ENCODE measurements around the gene QTRT2.

Gene QTRT2

GRCh38 chr3:114078126-114078525, 21.6 kb downstream of the QTRT2 start:
- DNase-seq (ENCODE audit: low read depth in 2 of 2): no peak

DNA sequence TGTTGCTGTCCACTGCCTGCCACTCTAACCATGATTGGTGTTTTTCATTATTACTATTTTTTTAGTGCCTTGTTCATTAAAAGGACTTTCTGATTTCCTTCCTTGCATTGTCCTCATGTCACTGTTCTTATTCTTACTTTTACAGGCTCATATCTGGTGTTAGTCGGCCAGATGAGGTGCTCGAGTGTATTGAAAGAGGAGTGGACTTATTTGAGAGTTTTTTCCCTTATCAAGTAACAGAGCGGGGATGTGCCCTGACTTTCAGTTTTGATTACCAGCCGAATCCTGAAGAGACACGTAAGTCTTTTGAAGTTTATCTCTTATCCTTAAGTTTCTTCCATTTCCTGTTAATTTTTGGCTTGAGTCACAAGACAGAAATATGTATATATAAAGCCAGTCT, 23.2 kb downstream of the QTRT2 start:
- DNase-seq (ENCODE audit: low read depth in 2 of 2): no peak

- DNase-seq (ENCODE audit: low read depth in 2 of 2): no peak
These were observed 23.7 kb downstream of the QTRT2 start for GRCh38 chr3:114080201-114080600.

DNA sequence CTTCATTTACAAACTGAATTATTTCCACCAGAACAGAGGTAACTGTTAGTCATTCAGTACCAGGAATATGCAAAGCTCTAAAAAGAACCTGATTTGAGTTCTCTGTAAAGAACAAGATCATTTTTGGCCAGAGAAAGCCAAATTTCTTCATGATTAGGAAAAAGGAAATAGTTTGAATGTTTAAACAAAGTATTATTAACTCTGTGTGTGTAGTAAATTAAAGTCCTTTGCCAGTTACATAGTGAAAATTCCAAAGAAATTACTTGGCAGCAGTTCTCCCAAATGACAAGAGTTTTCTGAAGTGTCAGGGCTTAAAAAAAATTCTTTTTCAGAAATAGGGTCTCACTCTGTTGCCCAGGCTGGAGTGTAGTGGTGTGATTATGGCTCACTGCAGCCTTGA, 24.5 kb downstream of the QTRT2 start:
- no peak for DNase-seq (ENCODE audit: low read depth in 2 of 2)

DNA sequence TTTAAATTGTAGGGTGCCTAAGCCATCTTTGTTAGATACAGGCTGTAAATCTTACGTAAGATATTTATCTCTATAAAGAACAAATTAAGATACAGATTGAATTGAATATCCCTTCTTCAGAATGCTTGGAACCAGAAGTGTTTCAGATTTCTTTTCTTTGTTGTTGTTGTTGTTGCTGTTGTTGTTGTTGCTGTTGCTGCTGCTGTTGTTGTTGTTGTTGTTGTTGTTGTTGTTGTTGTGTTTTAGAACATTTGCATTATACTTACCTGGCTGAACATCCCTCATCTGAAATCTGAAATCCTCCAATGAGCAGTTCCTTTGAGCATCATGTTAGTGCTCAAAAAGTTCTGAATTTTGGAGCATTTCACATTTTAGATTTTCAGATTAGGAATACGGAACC, 26.6 kb downstream of the QTRT2 start:
- no peak for DNase-seq (ENCODE audit: low read depth in 2 of 2)

DNA sequence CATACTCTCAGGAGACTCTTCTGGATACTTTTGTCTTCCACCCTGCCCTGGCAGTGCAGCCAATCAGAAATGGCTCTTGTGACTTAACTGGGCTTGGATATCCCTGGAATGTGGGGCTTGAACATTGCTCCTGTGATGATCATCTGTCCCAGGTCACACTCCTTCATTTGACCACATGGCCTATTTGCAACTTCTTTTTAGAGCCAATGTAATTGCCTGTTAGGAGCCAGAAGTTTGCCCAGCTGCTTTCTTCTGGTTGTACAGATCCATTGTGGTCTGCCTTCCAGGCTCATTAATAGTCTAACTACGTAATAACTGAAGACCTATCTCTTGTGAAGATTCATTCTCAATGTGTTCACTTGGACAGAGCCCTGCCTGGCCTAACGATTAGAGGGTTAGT, 29.8 kb downstream of the QTRT2 start:
- DNase-seq (ENCODE audit: low read depth in 2 of 2): no peak

DNA sequence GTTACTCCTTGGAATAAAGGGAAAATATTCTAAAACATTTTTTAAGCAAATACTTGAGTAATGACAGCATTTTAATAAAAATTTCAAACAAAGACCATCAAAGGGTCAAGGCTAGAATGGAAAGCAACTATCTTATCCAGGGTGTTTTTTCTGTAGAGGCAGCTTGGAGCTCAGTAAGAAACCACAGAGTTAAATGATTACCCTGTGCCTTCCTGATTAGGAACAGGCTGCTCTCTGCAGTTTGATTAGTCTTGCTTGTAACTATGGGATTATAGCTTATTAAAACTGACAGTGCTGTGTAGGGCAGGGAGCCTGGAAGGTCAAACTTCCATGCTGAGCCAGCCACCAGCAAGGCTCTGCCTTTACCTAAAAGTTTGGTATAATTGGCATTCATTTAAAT, 33.1 kb downstream of the QTRT2 start:
- DNase-seq (ENCODE audit: low read depth in 2 of 2): no peak

- no peak for DNase-seq (ENCODE audit: low read depth in 2 of 2)
These were observed 35.8 kb downstream of the QTRT2 start for GRCh38 chr3:114092151-114093015.

DNA sequence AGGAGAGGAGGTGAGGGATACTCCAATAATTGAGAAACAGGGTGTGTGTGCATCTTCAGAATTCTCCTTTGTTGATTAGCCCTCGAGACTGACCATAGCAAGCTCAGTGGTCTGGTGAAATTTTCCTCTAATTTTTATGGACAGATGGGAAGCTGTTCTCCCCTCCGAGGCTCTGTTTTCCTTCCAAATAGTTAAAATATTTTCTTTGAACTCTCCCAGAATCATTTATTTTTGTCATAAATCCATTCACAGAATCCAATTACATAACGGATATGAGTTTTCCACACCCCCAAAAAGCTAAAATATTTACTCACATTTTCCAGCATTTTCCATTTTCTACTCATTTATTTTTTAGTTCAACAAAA, 36.5 kb downstream of the QTRT2 start:
- no peak for DNase-seq (ENCODE audit: low read depth in 2 of 2)

- DNase-seq (ENCODE audit: low read depth in 2 of 2): no peak
These were observed 37.1 kb downstream of the QTRT2 start for GRCh38 chr3:114093596-114093995.

- DNase-seq (ENCODE audit: low read depth in 2 of 2): no peak
These were observed 39.3 kb downstream of the QTRT2 start for GRCh38 chr3:114095796-114096195.

- DNase-seq (ENCODE audit: low read depth in 2 of 2): no peak
These were observed 44.6 kb downstream of the QTRT2 start for GRCh38 chr3:114101101-114101500.

- no peak for DNase-seq (ENCODE audit: low read depth in 2 of 2)
These were observed 46.6 kb downstream of the QTRT2 start for GRCh38 chr3:114103181-114103580.

DNA sequence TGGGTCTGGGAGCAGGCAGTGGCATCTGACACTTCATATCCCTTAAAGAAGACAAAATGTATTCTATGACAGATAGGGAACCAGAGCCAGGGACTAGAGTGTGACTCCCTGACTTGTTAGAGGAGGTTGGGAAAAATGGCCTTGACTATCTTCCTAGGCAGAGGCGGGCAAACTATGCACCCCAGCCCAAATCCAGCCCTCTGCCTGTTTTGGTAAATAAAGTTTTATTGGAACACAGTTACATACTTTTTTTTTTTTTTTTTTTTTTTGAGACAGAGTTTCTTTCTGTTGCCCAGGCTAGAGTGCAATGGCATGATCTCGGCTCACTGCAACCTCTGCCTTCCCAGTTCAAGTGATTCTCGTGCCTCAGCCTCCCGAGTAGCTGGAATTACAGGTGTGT, 47.3 kb downstream of the QTRT2 start:
- DNase-seq (ENCODE audit: low read depth in 2 of 2): no peak

- no peak for DNase-seq (ENCODE audit: low read depth in 2 of 2)
These were observed 47.9 kb downstream of the QTRT2 start for GRCh38 chr3:114104414-114104813.

GRCh38 chr3:114108137-114108536, 51.6 kb downstream of the QTRT2 start:
- DNase-seq (ENCODE audit: low read depth in 2 of 2): no peak

DNA sequence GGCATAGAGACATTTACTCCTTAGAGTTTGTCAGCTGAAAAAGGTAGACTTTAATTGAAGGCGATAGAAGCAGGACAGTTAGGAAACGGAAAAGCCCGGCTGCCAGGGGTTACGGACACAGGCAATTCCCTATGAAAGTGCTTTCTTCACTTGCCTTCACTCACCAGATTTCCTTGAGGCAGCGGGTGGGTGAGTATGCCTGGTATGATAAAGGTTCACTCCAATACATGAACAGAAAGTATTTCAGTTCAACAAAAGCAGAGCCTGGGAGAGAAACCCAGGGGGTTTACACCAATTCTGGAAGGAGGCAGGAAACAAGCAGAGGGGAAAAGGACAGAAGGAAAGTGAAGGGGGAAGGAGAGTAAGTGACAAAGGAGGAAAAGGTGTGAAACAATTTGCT, 53.9 kb downstream of the QTRT2 start:
- no peak for DNase-seq (ENCODE audit: low read depth in 2 of 2)

DNA sequence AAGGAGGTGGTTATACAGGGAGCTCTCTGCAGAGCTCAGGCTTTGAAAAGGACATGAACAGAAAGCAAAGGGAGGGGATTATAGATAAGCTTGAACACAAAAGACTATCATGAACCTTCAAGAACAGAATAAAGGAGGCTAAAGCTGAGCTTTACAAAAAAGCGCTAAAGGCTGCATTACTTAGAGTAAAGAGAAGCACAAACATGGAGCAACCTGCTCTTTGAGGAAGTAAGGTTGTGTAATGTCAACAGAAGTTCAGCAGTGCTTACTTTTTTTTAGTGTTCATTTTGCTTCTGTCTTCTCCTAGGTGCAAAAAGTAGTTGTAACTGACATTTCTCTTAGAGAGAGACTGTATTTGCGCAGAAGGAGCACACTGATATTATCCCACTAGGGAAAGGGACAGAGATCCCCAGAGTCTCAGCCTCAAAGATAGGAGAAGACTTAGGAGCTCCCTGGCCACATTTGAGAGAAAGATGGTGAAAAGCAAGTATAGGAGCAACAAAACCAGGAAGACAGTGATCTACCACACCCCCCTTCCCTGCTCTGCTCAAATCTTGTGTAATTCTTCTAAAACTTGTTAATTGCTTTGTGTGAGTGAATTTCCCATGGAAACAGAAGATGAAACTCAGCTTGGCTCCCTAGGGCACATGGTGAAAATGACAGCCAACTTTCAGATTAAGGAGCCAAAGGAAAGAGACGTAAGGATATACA, 54.7 kb downstream of the QTRT2 start:
- DNase-seq (ENCODE audit: low read depth in 2 of 2): no peak

DNA sequence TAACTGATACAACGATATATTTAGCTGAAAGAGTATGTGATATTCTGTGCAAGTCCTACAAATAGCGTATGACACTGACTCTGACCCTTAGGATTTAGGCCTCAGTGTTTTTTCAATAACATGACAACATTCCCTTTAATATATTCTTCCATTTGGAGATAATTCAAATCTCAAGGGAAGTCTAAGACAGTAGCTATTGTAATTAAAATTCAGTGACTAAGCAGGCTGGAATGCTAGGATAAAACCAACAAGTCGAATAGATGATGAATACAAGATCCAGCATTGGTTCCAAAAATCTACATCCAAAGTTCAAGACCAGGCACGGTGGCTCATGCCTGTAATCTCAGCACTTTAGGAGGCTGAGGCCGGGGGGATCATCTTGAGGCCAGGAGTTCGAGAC, 56.2 kb downstream of the QTRT2 start:
- DNase-seq (ENCODE audit: low read depth in 2 of 2): no peak

DNA sequence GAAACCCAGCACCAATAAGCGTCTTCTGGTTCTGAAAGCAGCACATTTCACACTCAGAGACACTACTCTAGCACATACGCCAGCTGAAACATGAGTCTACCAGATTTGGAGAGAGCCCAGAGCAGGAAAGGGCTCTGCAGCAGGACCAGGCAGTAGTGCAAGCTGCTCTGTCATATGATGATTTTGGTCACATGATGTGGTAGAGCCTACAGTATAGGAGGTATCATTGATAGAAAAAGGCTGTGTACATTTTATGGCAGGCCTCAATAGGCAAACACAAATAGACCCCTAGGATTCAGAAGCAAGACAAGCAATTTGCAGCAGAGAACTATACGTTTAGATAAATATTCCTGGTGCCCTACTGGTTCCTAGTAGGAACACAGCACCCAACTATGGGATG, 58.2 kb downstream of the QTRT2 start:
- DNase-seq (ENCODE audit: low read depth in 2 of 2): no peak

GRCh38 chr3:114115143-114115542, 58.6 kb downstream of the QTRT2 start:
- DNase-seq (ENCODE audit: low read depth in 2 of 2): no peak

DNA sequence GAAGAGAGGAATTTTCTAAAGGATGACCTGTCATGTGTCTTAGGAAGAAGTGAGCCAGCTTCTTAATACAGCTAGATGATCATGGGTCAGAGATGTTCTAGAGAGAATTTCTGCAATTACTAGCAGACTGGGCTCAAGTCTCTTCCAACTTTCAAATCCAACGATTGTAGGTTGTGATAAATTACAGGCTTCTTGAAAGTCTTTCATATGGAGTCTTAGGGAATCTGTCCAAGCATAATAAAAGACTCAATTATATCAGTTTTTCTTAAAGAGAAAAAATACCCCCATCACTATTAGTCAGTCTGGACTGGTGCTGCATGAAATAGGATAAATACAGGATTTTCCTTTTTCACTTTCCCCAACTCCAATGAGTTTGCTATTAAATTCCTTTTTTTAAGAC, 63.2 kb downstream of the QTRT2 start:
- DNase-seq (ENCODE audit: low read depth in 2 of 2): no peak

DNA sequence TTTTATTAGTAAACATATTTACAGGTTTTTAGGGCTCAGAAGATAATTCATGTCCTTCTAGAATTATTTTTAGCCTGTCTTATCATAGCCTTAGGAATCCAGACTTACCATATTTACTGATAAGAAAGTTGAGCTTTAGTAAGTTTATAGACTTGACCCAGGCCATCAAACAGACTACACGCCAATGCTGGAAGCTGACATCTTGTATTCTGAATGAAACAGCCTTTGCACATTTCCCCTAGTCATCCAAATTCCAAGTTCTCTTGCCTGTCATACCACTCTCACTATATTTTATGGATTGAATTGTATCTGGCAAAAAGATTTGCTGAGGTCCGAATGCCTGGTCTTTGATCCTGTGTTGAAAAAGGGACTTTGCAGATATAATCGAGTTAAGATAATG, 63.7 kb downstream of the QTRT2 start:
- no peak for DNase-seq (ENCODE audit: low read depth in 2 of 2)

Data from stimulated activated CD4-positive, alpha-beta T cell treated with anti-CD3 and anti-CD28 coated beads, Interleukin-12 subunit alpha, Interleukin-12 subunit beta, amount 100 ng/mL, for 24 hours (primary cell).